GM19324 (cell line): ENCODE data around the gene NKX1-1.
"Not testable (repeated sequence)": the region's sequence is repeated elsewhere in the genome, so short reads cannot be mapped to it uniquely, and the experiment has no call there.

Source experiments
- ATAC-seq: cut with Tn5 transposase; IDR thresholded peaks from one replicate; pipeline ENCODE4 v1.9.1; 2021; ENCODE audit warnings: mild to moderate bottlenecking, moderate library complexity; ENCODE audit not compliant: unreplicated experiment, low FRiP score

NKX1-1 gene

DNA sequence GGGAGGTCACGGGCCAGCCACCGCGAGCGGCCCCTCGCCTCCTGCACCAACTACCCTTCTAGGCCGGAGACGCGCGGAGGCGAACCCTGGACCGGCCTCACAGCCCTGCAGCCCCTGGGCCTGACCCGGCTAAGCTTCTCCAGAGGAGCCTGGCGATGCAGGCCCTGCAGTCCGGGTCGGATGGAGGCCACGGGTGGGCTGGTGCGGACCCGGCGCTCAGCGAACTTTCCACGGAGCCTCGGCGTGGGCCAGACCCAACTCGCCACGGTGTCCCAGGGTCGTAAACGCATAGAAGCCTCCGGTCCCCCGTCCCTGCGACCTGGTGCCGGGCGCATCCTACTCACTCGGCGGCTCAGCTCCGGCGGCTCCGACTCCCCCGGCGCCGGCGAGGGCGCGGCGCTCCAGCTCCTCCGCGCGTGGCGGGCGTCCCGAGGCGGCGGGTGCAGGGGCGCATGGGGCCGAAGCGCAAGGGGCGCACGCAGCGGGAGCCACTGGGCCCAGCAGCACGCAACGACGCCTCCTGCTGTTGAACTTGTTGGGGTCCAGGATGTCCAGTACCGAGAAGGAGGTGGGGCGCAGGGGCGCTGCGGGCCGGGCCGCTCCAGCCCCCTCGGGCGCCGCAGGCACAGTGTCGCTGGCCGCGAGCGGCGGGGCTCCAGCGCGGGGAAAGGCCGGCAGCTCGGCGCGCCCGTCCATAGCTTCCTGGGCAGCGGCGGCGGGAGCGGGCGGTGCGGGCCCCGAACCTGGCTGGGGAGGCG is 427 bp downstream of the NKX1-1 start:
- no peak for ATAC-seq

DNA sequence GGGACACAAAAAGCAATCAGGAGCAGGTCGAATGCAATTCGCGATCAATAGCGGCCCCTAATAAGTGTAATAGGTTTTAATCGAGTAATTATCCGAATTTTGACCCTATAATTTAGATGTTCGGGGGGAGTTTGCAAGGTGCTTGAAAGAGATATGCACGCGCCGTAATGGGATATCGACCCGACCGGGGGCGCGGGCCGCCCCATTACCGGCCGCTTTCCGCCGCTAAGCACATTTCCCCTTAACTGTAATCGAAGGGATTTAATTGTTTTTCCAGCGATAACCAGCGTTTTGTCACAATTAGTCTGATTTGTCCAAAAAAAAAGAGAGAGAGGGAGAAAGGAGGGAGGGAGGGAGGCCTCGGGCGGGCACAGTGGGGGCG is 997 bp downstream of the NKX1-1 start:
- no peak for ATAC-seq

DNA sequence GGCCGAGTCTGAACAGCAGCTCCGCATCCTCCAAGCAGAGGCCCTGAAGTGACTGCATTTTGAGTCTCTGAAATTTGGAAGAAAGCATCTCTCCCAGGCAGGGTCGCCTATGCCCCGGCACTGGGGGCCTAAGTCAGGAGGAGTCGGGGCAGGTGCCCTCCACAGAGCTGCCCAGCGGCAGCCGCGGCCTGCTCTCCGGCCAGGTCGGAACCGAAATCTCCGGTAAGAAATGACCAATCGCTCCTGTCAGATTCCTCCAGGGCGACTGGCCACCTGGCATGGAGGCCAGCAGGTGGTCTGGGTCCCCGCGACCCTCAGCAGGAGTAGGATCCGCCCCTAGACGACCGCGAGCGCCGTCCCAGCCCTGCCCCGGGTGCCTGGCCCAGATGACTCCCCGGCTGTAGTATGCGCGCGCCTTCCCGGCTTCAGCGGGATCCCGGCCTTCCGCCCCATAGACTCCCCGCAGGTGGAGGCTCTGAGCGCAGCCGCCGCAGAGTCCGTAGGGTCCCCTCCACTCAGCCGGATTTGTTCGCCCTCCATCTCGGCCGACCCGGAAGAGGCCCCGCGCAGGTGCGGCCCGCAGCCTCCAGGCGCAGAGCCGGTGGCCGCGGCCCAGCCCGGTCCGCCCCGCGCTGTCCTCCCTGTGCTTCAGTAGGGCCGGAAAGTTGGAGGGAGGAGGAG is 1.5 kb downstream of the NKX1-1 start:
- ATAC-seq, result no peak

DNA sequence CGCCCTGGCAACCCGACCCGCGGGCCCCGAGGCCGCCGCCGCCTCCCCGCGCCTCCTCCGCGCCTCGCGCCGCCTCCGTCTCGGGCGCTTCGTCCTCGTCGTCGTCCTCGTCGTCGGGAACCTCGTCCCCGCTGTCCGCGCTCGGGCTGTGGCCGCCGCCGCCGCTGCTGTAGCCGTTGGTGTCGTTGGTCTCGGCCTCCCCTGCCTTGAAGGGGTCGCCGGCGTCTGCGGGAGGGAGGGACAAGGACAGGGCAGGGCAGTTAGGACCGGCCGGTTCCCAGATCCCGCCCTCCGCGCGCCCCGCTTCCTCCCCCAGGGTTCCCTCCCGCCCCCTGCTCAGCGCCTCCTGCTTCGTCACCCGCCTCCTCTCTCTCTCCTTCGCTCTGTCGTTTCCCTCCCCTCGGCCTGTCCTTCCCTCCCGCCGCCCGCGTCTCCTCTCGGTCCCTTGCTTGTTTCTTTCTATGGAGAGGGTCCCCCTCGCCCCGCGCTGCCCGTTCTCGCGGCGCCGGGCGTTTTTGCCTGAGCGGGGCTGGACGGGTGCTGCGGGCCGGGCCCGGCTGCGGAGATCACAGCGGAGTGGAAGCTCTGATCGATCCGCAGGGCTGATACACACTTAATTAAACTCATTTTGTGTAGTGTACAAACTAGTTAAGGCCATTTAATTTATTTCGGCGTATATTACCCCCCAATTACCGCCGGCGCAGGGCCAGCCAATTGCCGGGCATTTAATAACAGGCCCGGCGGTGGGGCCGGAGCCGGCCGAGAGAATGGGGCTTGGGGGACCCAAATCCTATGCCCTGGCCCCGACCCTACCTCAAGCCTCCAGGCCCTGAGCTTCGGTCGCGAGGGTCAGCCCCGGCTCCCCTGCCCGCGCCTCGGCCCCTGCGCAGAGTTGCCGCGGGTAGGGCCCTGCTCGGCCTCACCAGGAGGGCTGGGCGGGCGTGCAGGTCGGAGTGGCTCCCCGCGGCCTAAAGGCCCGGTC is 2.4 kb downstream of the NKX1-1 start:
- no peak for ATAC-seq

DNA sequence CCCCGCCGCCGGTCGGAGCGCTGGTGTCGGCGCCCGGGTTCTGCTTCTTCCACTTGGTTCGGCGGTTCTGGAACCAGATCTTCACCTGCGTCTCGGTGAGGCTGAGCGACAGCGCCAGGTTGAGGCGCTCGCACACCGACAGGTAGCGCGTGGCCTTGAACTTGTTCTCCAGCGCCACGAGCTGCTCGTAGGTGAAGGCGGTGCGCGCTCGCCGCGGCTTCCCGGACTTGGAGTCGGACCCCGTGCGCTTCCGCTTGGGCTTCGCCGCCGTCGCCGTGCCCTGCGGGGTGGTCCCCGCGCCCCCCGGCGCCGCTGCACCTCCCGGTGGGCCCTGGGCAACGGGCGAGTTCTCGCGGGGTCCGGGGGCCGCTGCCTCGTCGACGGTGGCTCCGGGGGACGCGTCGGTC is 3.1 kb downstream of the NKX1-1 start:
- ATAC-seq, result no peak

DNA sequence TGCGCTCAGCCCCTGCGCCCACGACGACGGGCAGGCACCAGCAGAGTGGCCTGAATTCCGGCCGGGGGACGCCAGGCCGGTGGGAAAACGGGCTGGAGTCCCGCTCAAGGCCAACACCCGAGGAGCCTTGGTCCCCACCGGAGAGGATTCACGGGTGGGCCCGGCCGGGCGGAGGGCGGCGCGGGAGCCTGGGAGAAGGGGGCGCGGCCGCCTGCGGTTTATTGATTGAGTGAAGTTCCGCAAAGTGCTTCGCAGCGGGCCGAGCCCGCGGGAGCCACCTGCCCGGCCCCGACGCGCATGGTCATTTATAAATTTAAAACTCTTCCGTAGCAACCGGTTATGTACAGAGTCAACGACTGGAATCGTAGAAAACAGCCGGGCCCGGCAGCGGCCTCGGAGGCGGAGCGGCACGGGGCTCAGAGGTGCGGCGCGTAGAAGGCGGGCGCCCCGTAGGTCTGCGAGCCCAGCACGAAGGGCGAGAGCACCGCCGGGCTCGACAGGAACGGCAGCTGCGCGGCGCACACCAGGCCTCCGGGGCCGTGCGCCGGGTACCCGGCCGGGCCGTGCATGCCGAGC is 3.6 kb downstream of the NKX1-1 start:
- no peak for ATAC-seq

DNA sequence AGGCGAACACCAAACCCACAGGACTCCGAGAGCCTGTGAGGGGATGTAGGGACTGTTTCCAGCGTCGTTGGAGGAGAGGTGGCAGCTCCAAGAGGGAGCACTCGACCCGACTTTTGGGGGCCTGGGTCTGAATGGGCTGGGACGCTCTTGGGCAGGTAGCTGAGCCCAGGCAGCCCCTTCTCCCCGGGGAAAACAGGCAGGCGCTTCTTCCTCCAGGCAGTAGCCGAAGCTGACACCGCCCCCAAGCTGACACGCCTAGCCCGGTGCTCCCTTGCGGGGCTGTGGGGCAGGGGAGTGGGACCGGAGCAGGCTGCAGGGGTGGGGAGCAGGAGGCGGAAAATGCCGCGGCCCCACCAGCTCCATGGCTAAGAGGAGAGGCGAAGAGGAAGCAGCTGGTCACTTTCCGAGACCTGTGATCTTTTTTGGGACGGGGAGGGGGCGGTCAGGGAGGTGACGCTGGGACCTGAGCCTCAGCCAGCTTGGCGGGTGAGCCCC is 4.2 kb downstream of the NKX1-1 start:
- no peak for ATAC-seq

DNA sequence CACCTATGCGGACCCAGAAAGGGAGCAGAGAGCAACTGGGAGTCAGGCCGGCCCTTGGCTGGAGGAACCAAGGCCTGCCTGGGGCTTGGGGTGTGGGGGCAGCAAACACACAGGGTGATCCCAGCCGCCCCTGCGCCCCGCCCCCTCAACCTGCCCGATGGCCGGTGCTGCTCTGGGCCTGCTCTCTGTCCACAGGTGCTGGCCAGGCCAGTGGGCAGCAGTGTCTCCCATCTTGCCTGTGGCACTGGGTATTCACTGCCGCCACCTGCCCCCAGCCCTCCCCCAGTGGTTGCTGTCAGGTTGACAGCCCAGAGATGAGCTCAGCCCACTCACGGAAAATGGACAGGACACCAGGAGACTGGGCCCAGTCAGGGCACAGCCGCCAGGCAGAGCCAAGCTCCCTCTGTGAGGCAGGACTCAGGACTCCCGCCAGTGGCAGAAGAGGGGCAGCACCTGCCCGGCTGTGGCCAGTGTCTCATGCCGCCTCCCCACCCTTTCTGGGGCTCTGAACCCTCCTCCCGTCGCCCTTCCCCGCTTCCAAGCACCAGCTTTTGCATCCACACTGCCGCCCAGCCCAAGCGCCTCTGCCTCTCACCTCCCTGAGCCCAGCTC is 4.7 kb downstream of the NKX1-1 start:
- ATAC-seq, result no peak

DNA sequence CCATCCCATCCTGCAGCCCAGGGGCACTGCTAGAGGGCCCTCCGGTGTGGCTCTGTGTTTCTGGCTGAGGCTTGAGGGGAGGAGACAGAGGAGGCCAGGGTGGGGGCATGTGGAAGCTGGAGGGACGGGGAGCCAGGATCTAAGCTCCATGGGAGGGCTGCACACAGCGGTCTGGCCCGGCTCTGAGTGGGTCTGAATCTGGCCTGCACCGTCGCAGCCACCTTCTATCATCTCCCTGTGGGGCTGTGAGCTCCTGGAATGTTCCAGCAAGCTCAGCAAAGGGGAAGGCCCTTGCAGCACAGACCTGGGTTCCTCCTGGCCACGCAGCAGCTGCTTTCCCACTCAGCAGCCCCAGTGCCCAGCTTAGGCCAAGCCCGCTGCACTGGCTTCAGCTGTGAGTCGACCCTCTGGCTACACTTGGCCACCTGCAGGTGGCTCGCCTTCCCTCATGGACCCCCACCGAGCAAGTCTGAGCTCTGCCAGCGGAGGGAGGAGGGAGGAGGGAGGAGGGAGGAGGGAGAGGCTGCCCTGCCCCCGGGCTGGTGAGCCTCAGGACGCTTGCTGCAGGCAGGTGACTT is 5.3 kb downstream of the NKX1-1 start:
- ATAC-seq, result no peak

DNA sequence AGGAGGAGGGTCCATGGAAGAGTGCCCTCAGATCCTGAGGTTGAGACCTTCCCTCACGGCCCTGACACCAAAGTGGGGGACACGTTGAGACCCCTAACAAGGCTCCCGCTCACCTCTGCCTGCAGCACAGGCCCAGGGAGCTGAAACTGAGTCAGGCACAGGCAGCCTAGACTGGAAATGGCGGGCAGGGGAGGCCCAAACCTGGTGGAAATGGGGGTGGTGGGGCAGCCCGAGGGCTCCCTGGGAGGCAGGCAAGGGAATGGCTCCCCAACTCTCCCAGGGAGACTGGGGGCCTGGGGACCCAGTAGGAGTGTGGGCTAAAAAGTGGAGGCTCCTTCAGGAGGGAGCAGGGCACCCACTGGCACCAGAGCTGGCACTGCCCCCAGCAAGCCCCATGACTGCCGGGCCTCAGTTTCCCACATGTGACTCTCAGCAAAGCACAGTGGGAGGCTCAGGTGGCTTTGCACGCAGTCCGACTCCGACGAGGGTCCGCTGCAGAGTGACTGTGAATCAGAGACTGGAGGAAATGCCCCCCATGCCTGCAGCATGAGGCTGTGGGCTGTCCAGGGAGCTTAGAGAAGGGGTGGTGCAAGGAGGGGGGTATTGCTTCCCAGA is 5.9 kb downstream of the NKX1-1 start:
- no peak for ATAC-seq

DNA sequence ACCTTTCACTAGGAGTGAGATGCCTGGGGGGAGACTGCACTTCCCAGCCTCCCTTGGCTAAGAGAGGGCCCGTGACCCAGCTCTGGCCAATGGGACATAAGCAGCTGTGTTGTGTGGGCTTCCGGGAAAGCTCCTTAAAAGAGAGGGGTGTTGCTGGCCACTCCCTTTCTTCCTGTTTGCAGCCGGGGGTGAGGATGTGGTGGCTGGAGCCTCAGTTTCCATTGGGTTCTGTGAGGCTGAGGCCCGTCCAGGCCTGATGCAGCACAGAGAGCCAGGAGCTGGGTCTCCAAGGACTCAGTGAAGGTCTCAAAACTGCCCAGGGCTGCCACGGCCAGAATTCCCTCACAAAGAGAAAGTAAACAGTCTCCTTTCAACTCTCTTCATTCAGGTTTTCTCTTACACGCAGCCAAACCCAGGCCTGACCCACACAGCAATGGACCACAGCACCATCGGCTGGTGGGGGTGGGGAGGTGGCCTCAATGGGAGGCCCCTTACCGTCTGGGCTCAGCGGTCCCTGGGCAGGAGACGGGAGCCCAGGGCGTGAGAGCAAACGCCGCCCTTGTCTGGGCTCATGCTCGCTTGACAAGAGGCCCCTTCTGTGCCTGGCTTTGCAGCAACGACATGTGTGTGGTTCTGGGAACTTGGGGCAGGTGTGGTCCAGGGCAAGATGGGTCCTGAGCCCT is 6.6 kb downstream of the NKX1-1 start:
- ATAC-seq, result no peak

DNA sequence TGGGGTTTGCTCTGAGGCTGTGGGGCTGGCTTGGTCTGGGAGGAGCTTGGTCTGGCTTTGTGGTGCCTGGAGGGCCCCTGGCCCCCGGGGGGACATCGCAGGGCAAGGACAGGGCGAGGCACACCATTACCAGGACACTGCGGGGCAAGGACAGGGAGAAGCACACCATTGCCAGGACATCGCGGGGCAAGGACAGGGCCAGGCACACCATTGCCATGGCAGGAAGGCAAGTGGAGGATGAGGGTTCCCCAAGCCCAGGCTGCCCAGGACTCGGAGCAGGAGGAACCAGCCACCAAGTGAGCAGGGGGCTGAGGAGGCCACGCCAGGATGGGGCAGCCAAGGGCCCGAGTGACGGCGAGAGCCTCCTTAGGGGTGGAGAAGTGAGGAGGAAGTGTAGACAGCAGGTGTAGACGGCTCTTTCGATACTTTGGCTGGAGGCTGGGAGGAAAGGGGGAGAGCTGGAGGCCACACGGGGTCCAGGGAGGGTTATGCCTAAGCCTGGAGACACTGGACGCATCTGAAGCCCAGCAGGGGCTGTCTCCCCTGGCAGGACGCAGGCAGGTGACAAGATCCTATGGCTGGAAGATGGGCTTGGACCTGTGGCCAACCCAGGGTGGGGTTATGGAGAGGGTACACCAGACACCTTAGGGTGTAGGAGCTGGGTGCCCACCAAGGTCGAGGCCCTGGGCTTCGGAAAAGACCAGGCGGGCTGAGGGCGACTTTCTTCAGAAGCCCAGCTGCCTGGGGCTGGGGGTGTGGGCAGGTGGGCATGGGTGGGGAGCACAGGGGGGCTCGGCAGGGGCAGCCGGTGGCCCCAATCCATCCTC is 7.3 kb downstream of the NKX1-1 start:
- ATAC-seq, result no peak

DNA sequence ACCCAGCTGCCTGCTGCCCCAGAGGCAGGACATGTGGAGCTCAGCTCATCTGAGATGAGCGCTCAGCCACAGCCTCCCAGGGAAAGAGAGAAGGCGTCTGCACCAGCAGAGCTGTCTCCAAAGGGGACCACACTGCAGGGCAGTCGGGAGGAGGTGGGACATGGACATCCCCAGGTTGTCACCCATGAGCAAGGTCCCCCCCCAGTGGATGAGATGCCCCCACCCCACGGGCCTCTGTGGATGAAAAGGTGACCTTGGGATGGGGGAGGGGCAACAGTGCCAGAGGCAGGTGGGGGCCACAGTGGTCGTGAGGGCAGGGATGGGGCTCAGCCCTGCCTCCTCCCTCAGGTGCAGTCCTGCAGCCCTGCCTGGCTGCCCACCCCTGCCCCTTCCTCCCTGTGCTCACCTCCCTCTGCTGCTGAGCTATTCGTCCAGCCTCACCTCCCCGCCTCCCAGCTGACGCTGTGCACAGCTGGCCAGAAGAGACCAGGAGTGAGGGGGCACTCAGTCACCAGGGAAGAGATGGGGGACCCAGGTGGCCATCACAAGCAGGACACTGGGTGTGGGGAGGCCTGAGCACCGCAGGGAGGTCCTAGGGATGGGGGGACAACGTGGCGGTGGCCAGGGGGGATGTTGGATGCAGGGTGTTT is 9.3 kb downstream of the NKX1-1 start:
- no peak for ATAC-seq

DNA sequence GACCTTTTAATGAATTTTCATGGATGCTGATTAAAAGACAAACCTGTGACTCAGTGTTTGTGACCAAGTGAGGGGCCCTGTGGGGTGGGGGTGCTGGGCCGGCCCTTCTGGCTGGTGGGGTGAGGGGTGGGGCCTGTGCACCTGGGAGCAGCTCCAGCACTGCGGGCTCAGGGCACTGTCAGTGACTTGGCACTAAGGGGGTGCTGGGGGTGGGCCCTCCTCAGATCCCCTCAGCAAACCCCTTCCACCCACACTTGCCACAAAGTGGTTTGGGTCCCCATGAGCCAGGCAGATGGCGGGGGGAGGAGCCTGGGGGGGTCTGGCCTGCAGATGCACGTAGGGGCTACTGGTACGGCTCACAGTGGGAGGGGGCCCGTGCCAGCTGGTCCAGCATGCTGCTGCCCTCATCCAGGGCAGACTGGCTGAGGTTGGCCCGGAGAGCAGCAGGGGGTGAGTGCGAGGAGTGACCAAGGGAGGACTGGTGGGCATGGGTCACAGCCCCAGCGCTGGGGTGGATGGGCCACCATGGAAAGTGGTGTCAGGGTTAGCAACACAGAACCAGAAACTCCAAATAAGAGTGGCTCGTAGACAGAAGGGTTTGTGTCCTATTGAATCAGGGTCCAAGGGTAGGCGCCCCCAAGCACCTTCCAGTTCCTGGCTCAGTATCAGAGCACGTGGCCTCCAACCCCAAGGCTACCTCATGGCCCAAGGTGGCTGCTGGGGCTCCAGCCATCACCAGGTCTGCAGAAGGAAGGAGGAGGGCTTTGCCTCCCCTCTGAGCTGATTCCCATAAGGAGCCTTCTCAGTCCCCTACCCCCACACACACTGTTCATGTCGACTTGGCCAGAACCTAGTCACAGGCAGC is 10.1 kb downstream of the NKX1-1 start:
- ATAC-seq, result no peak

DNA sequence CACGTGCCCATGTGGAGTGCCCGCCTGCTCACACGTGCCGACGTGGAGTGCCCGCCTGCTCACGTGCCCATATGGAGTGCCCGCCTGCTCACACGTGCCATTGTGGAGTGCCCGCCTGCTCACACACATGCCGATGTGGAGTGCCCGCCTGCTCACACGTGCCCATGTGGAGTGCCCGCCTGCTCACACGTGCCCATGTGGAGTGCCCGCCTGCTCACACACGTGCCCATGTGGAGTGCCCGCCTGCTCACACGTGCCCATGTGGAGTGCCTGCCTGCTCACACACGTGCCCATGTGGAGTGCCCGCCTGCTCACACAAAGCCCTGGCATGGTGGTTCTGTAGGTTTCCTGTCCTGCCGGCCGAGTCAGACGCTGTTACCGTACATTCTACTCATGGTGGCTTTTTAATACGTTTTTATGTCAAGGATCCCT is 10.8 kb downstream of the NKX1-1 start:
- ATAC-seq, result not testable (repeated sequence)

DNA sequence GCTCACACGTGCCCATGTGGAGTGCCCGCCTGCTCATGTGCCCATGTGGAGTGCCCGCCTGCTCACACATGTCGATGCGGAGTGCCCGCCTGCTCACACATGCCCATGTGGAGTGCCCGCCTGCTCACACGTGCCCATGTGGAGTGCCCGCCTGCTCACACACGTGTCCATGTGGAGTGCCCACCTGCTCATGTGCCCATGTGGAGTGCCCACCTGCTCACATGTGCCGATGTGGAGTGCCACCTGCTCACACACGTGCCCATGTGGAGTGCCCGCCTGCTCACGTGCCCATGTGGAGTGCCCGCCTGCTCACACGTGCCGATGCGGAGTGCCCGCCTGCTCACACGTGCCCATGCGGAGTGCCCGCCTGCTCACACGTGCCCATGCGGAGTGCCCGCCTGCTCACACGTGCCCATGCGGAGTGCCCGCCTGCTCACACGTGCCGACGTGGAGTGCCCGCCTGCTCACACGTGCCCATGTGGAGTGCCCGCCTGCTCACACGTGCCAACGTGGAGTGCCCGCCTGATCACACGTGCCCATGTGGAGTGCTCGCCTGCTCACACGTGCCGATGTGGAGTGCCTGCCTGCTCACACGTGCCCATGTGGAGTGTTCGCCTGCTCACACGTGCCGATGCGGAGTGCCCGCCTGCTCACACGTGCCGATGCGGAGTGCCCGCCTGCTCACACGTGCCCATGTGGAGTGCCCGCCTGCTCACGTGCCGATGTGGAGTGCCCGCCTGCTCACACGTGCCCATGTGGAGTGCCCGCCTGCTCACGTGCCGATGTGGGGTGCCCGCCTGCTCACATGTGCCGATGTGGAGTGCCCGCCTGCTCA is 11.5 kb downstream of the NKX1-1 start:
- not testable (repeated sequence) for ATAC-seq
